Measurements from ENCODE around the gene KCNAB2.

KCNAB2 gene

GRCh38 chr1:6113745-6114144 lies 68.1 kb downstream of the KCNAB2 start:
- DNase-seq, result no peak

GRCh38 chr1:6116137-6116536 lies 70.4 kb downstream of the KCNAB2 start:
- DNase-seq, result peak; percentile 57

GRCh38 chr1:6117064-6117463 lies 71.4 kb downstream of the KCNAB2 start:
- no peak for DNase-seq

- no peak for DNase-seq
Measured at GRCh38 chr1:6117624-6118023, 71.9 kb downstream of the KCNAB2 start.

GRCh38 chr1:6118415-6118814 lies 72.7 kb downstream of the KCNAB2 start:
- DNase-seq, result no peak

- no peak for DNase-seq
Measured at GRCh38 chr1:6121021-6121421, 75.3 kb downstream of the KCNAB2 start.

- no peak for DNase-seq
Measured at GRCh38 chr1:6121651-6122370, 76.1 kb downstream of the KCNAB2 start.

- DNase-seq, result no peak
Measured at GRCh38 chr1:6123083-6123482, 77.4 kb downstream of the KCNAB2 start.

GRCh38 chr1:6123816-6124215 lies 78.1 kb downstream of the KCNAB2 start:
- no peak for DNase-seq

- no peak for DNase-seq
Measured at GRCh38 chr1:6124341-6124740, 78.7 kb downstream of the KCNAB2 start.

GRCh38 chr1:6124746-6125365 lies 79.2 kb downstream of the KCNAB2 start:
- DNase-seq, result no peak

GRCh38 chr1:6125366-6125765 lies 79.7 kb downstream of the KCNAB2 start:
- DNase-seq, result no peak

- DNase-seq, result no peak
Measured at GRCh38 chr1:6126028-6126427, 80.3 kb downstream of the KCNAB2 start.

GRCh38 chr1:6126521-6127067 lies 80.9 kb downstream of the KCNAB2 start:
- DNase-seq, result no peak

GRCh38 chr1:6127587-6128163 lies 82.0 kb downstream of the KCNAB2 start:
- peak; percentile 22 for DNase-seq

GRCh38 chr1:6128276-6129081 lies 82.8 kb downstream of the KCNAB2 start:
- DNase-seq, result no peak

- no peak for DNase-seq
Measured at GRCh38 chr1:6129313-6129712, 83.6 kb downstream of the KCNAB2 start.

- no peak for DNase-seq
Measured at GRCh38 chr1:6130036-6130435, 84.3 kb downstream of the KCNAB2 start.

- no peak for DNase-seq
Measured at GRCh38 chr1:6130596-6130995, 84.9 kb downstream of the KCNAB2 start.

GRCh38 chr1:6131561-6131960 lies 85.9 kb downstream of the KCNAB2 start:
- DNase-seq, result no peak

GRCh38 chr1:6133146-6133895 lies 87.6 kb downstream of the KCNAB2 start:
- no peak for DNase-seq

- no peak for DNase-seq
Measured at GRCh38 chr1:6134206-6134605, 88.5 kb downstream of the KCNAB2 start.
